Heart right ventricle (tissue), 16 donors: ENCODE measurements around the gene MIER2. TPM values are rescaled to one million over a fixed set of nuclear protein-coding genes. Genes with fewer than 3 reads are reported as not detected.
A peak's percentile ranks its signal among the peaks of the same experiment; 100 is the strongest.

Experiments used
- ATAC-seq, 8 donors: fragments of 200-7000 bp; cut with Tn5 transposase; one replicate each; pipeline ENCODE4 v1.9.1; 2020; ENCODE audit warnings: mild to moderate bottlenecking in 8 of 8, moderate library complexity in 8 of 8, moderate number of reproducible peaks in 1 of 8
- DNase-seq, 2 donors: peaks; one replicate each; pipeline ENCODE4 v3.0.0-alpha.2; 2020
- H3K27ac ChIP-seq, 10 donors: fragments of 200-600 bp; sonication (generic) in 2 of 10; one replicate each; pipeline versions ENCODE4 v1.5.0 to v1.8.0; 2020 to 2022; ENCODE audit warnings: mild to moderate bottlenecking in 3 of 10
- H3K27me3 ChIP-seq, 7 donors: fragments of 200-600 bp; one replicate each; pipeline ENCODE4 v1.8.0; 2021 to 2022; ENCODE audit warnings: mild to moderate bottlenecking in 2 of 7
- H3K36me3 ChIP-seq, 9 donors: fragments of 200-600 bp; sonication (generic) in 1 of 9; one replicate each; pipeline versions ENCODE4 v1.5.0 to v1.8.0; 2020 to 2022; ENCODE audit warnings: mild to moderate bottlenecking in 2 of 9
- H3K4me1 ChIP-seq, 9 donors: fragments of 200-600 bp; sonication (generic) in 1 of 9; one replicate each; pipeline versions ENCODE4 v1.5.0 to v1.8.0; 2020 to 2022; ENCODE audit warnings: mild to moderate bottlenecking in 4 of 9
- H3K4me3 ChIP-seq, 10 donors: fragments of 200-600 bp; sonication (generic) in 2 of 10; one replicate each; pipeline versions ENCODE4 v1.5.0 to v1.8.0; 2020 to 2022; ENCODE audit warnings: mild to moderate bottlenecking in 7 of 10, moderate library complexity in 2 of 10
- H3K9me3 ChIP-seq, 11 donors: fragments of 200-600 bp in 10 of 11; sonication (generic) in 2 of 11; one replicate each; pipeline versions ENCODE4 v1.5.0 to v1.8.0; 2013 to 2022; ENCODE audit warnings: mild to moderate bottlenecking in 2 of 11, control low read depth in 1 of 11, moderate library complexity in 1 of 11
- WGBS, 2 donors: extraction: QIAGEN DNeasy Blood & Tissue Kit; methylation state at CpG; one replicate each; pipeline ENCODE4 v1.1.7; 2013; ENCODE audit warnings: inconsistent platforms in 1 of 2; 5-methylcytosine and 5-hydroxymethylcytosine counted together
- intact Hi-C, 10 donors: fragments of 100-400 bp; cut with DNase I; formaldehyde crosslinking; loops; one replicate each; pipeline versions ENCODE4 v1.11.1 to v1.14.2; 2022
- polyA plus RNA-seq, 2 donors: library from polyadenylated mRNA; stranded (reverse); fragments of 200-250 nt; gene quantifications; one replicate each; pipeline ENCODE4 v1.2.3, GENCODE V29; 2013
- total RNA-seq, 10 donors: library from RNA; stranded (reverse); fragmentation: NEBNext Ultra II Directional in 3 of 10; extraction: Animal tissue kit (Norgen Biotek cat#: 25700) in 3 of 10; gene quantifications; one replicate each; pipeline versions ENCODE4 v1.2.1 to v1.2.4, GENCODE V29; 2021 to 2023
- TF ChIP-seq, protein P1 (sequence below), 9 donors: fragments of 200-600 bp; sonication (generic) in 2 of 9; IDR thresholded peaks; one replicate each; pipeline versions ENCODE4 v1.5.0 to v1.8.0; 2021 to 2022; ENCODE audit warnings: antibody characterized with exemption in 9 of 9, mild to moderate bottlenecking in 5 of 9, moderate library complexity in 1 of 9
- donor health status: Arrhythmogenic right ventricular cardiomyopathy.
- donor health status: ischemic (EF 13 %, LVEDD 7.1; RV severe dilation, severe dysfunction).
- donor health status: healthy with polysubstance abuse.
- donor health status: DM: no; HTN: yes; CAD: no.
- donor health status: DM: no; HTN: no; CAD: no.
- donor health status: ischemic (EF 25% LVEDD 6.9; RV normal size, moderate dysfunction).
- donor health status: ischemic (EF 25% LVEDD 5.7; RV mildly dilated, moderate dysfunction).
- donor health status: healthy.
- donor health status: DM: yes; HTN: yes; CAD: no.
- donor health status: Ischemic cardiomyopathy.
- donor health status: ischemic (EF 35%, LVEDD 5.7; RV mildly dilated, moderate dysfunction).
- donor health status: nonischemic (EF 11% LVEDD 7.7; RV severe dilation, severe dysfunction).
- donor health status: DM: yes; HTN: yes; CAD: no.
- donor health status: PGD.
- donor health status: ischemic (EF 29% LVEDD 5.4; RV normal size, mild dysfunction).
- donor health status: nonischemic (EF 23%, LVEDD 6.1; RV moderate dilation, normal function).

MIER2 gene
- total and polyA plus RNA-seq, 12 donors, result 11.1 to 34.6 (median 17.6) TPM

- Histone ChIP-seq H3K9me3 (no peaks in the 10 kb centered on the region), H3K4me3 (no peak overlapping the region), H3K4me1 (peaks cover 0 to 24% (median 0%) of the 10 kb centered on the region in 9 donors), H3K27ac (no peak overlapping the region), H3K36me3 (peaks cover 4 to 53% (median 29%) of the 10 kb centered on the region in 9 donors), H3K27me3 (no peaks in the 10 kb centered on the region)
- DNase-seq, result no peak
- intact Hi-C loops, result loop anchor here in 1 of 10 donors (5.0 kb wide), 1 partner anchor 37 kb away; the partner anchor contains the start of gene MIER2
- 93 to 94% methylated on average over 43 of the region's 43 CpGs for WGBS, 2 donors
- TF ChIP-seq, protein P1, sequence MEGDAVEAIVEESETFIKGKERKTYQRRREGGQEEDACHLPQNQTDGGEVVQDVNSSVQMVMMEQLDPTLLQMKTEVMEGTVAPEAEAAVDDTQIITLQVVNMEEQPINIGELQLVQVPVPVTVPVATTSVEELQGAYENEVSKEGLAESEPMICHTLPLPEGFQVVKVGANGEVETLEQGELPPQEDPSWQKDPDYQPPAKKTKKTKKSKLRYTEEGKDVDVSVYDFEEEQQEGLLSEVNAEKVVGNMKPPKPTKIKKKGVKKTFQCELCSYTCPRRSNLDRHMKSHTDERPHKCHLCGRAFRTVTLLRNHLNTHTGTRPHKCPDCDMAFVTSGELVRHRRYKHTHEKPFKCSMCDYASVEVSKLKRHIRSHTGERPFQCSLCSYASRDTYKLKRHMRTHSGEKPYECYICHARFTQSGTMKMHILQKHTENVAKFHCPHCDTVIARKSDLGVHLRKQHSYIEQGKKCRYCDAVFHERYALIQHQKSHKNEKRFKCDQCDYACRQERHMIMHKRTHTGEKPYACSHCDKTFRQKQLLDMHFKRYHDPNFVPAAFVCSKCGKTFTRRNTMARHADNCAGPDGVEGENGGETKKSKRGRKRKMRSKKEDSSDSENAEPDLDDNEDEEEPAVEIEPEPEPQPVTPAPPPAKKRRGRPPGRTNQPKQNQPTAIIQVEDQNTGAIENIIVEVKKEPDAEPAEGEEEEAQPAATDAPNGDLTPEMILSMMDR (IDR thresholded peaks at IDR 0.05), result no peak
- no peak for ATAC-seq
These were observed 39.1 kb downstream of the MIER2 start for GRCh38 chr19:305240-306150.

DNA sequence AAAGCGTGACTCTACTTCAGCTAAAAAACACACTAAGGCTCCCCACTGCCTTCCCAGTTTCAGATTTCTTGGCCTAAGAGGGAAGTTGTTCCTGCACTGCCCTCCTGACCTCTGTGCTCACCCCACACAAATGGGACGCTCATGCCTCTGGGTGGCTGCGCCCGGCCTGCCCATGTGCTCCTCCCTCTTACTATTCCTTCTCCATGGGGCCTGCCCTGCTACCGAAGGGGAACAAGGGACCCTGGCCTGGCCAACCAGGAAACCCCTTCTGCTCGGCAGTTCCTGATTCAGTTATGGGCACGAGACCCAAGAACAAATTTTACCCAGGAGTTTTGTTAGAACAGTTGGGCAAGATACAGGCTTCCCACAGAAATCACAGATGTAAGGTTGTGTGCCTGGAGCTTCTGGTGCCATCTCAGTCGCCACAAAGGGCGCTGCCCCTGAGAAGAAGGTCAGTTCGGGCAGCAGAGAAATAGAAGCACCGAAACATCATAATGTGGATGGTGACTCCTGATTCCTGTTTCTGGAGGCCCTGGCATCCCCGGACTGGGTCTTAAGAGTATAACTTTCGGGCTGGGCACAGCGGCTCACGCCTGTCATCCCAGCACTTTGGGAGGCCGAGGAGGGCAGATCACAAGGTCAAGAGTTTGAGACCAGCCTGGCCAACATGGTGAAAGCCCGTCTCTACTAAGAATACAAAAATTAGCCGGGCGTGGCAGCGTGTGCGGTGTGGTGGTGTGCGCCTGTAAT, 47.9 kb downstream of the MIER2 start:
- TF ChIP-seq, protein P1 (IDR thresholded peaks at IDR 0.05), result no peak
- H3K27ac ChIP-seq, result peak overlapping the region in 5 of 10 donors; percentile 39 to 67 (median 44)
- H3K36me3 ChIP-seq, result no peaks in the 10 kb centered on the region
- ATAC-seq, result peak in 7 of 8 donors; percentile 34 to 61 (median 51)
- WGBS, 2 donors, result 89% methylated on average over 22 of the region's 22 CpGs
- peaks cover 8 to 30% (median 22%) of the 10 kb centered on the region in 9 donors for H3K4me1 ChIP-seq
- peaks cover 18 to 37% (median 35%) of the 10 kb centered on the region in 7 donors for H3K27me3 ChIP-seq
- H3K4me3 ChIP-seq, result no peak overlapping the region
- H3K9me3 ChIP-seq, result no peaks in the 10 kb centered on the region
- intact Hi-C loops, result no loop called here
- no peak for DNase-seq

DNA sequence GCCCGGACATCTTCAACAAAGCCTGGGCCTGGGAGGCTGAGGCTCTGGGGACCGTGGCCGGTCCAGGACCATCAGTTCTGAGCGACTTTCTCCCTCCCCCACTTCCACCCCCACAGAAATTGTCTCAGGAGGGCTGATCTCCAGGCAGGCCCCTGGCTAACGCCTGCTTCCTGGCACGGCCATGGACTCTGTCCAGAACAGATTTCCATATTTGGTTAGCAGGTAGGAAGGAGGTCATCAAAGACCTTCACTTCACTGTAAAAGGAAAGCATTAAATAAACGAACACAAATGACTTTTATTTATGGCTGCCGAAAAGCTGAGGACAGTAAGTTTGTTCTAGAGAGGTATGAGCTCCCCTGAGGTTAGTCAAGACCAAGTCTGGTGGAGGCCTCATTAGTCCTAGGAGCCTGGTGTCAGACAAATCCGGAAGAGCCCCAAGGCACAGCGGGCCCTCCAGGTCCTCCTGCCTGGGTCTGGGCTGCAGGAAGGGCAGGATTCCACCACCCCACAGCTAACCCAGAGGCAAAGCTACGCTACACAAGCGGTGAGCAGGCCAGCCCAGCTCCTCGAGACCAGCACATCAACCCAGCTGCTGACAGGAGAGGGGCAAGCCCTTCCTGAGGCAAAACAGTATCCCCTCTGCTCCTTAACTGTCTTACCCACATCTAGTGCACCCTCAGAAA, 48.8 kb downstream of the MIER2 start:
- peaks cover 9 to 33% (median 25%) of the 10 kb centered on the region in 9 donors for H3K4me1 ChIP-seq
- WGBS, 2 donors, result 56 to 59% methylated on average over 13 of the region's 13 CpGs
- ATAC-seq, result peak; percentile 15 to 67 (median 50)
- TF ChIP-seq, protein P1 (IDR thresholded peaks at IDR 0.05), result no peak
- intact Hi-C loops, result no loop called here
- no peaks in the 10 kb centered on the region for H3K36me3 ChIP-seq
- H3K27me3 ChIP-seq, result peaks cover 19 to 43% (median 40%) of the 10 kb centered on the region in 7 donors
- no peaks in the 10 kb centered on the region for H3K9me3 ChIP-seq
- H3K27ac ChIP-seq, result peak overlapping the region in 7 of 10 donors; percentile 25 to 67 (median 44)
- peak overlapping the region in 1 of 10 donors; percentile 26 for H3K4me3 ChIP-seq
- DNase-seq, result no peak
